Aorta (tissue), 5 donors: ENCODE results near the gene CMSS1. TPM values are rescaled to one million over a fixed set of nuclear protein-coding genes. Genes with fewer than 3 reads are reported as not detected.
A peak's percentile ranks its signal among the peaks of the same experiment; 100 is the strongest.

Experiments
- ATAC-seq: fragments of 200-7000 bp; cut with Tn5 transposase; one replicate; pipeline ENCODE4 v1.9.1; 2022; ENCODE audit warnings: moderate library complexity; ENCODE audit not compliant: low FRiP score
- DNase-seq, 2 donors: peaks; one replicate each; pipeline ENCODE4 v3.0.0-alpha.2; 2020
- H3K27ac ChIP-seq, 2 donors: one replicate each; pipeline ENCODE4 v1.5.1; 2013; ENCODE audit warnings: low read length in 2 of 2, mild to moderate bottlenecking in 2 of 2, moderate library complexity in 2 of 2, control low read depth in 1 of 2, inconsistent platforms in 1 of 2, low read depth in 1 of 2
- H3K27me3 ChIP-seq, 2 donors: one replicate each; pipeline ENCODE4 v1.6.1; 2013; ENCODE audit warnings: control low read depth in 1 of 2, low read length in 1 of 2, mild to moderate bottlenecking in 1 of 2, moderate library complexity in 1 of 2; ENCODE audit not compliant: insufficient read depth in 2 of 2, control insufficient read depth in 1 of 2
- H3K36me3 ChIP-seq, 2 donors: one replicate each; pipeline ENCODE4 v1.6.1; 2013; ENCODE audit warnings: control low read depth in 1 of 2, low read length in 1 of 2, mild to moderate bottlenecking in 1 of 2; ENCODE audit not compliant: insufficient read depth in 2 of 2, control insufficient read depth in 1 of 2
- H3K4me1 ChIP-seq, 2 donors: one replicate each; pipeline ENCODE4 v1.6.1; 2013; ENCODE audit warnings: low read length in 2 of 2, control low read depth in 1 of 2, mild to moderate bottlenecking in 1 of 2, moderate library complexity in 1 of 2; ENCODE audit not compliant: insufficient read depth in 2 of 2, control insufficient read depth in 1 of 2
- H3K4me3 ChIP-seq, 2 donors: one replicate each; pipeline ENCODE4 v1.5.1; 2013; ENCODE audit warnings: low read length in 2 of 2, control low read depth in 1 of 2, mild to moderate bottlenecking in 1 of 2
- H3K9me3 ChIP-seq: one replicate; pipeline ENCODE4 v1.6.1; 2013; ENCODE audit warnings: mild to moderate bottlenecking, low read length; ENCODE audit not compliant: control insufficient read depth
- WGBS, 2 donors: extraction: QIAGEN DNeasy Blood & Tissue Kit; methylation state at CpG; one replicate each; pipeline ENCODE4 v1.1.7; 2013; 5-methylcytosine and 5-hydroxymethylcytosine counted together
- intact Hi-C, 2 donors: fragments of 100-400 bp; cut with DNase I; formaldehyde crosslinking; loops; one replicate each; pipeline versions ENCODE4 v1.14.2 to v1.15.0; 2022
- polyA plus RNA-seq, 2 donors: library from polyadenylated mRNA; stranded (reverse); fragments of 200-250 nt; gene quantifications; one replicate each; pipeline ENCODE4 v1.2.3, GENCODE V29; 2013
- total RNA-seq, 2 donors: library from RNA; stranded (reverse); fragmentation: NEBNext Ultra II Directional; extraction: Animal tissue kit (Norgen Biotek cat#: 25700); gene quantifications; one replicate each; pipeline ENCODE4 v1.2.1, GENCODE V29; 2021
- donor health status: healthy with polysubstance abuse.
- donor health status: Bipolar disorder and iron deficiency.
- donor health status: DM: no; HTN: no; CAD: no.
- donor health status: DM: no; HTN: no; CAD: no.
- donor health status: DM: yes; HTN: yes; CAD: no.

CMSS1 gene
- total and polyA plus RNA-seq, 4 donors = 21.3 to 36.3 (median 33.3) TPM

- Histone ChIP-seq H3K4me3 (peak overlapping the region; percentile 98 to 100), H3K27me3 (no peaks in the 10 kb centered on the region), H3K27ac (peak overlapping the region; percentile 86 to 99), H3K9me3 (no peaks in the 10 kb centered on the region), H3K36me3 (peaks cover 0 to 2% of the 10 kb centered on the region in 2 donors), H3K4me1 (peaks cover 5 to 15% of the 10 kb centered on the region in 2 donors)
- DNase-seq (no peak), ATAC-seq (no peak)
- WGBS, 2 donors = 0 to 11% methylated on average over 1 of the region's 1 CpG
- intact Hi-C loops = loop anchor here (5.0 to 10.0 kb wide), 4 partner anchors 68 to 285 kb away; no protein-coding TSS in a partner anchor
Measured at GRCh38 chr3:99869621-99870020, 52.0 kb downstream of the CMSS1 start.

DNA sequence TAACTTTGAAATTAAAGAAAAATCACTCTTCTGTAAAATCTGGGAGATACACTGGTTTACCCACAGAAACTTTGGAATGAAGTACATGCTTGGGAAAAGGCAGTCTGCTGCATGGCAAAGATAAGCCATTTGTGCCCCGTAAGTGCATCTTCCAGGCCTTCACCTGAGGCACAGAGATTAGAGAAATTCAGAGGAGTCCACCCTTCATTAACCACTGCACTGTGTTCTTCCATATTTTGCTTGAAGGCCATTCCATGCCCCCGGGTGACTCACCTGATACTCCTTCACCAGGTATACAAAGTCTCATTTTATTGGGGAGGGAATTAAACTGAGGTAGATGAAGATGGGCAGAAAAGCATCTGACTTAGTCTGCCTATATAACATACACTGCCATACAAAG is 53.0 kb downstream of the CMSS1 start:
- intact Hi-C loops = loop anchor here in 1 of 2 donors (5.0 to 10.0 kb wide), 2 partner anchors 67 to 174 kb away; no protein-coding TSS in a partner anchor
- peaks cover 0 to 2% of the 10 kb centered on the region in 2 donors for H3K36me3 ChIP-seq
- WGBS, 2 donors = 2 to 8% methylated on average over 2 of the region's 2 CpGs
- ATAC-seq = no peak
- no peaks in the 10 kb centered on the region for H3K27me3 ChIP-seq
- no peak for DNase-seq
- H3K27ac ChIP-seq = peak overlapping the region; percentile 74 to 99
- peaks cover 5 to 14% of the 10 kb centered on the region in 2 donors for H3K4me1 ChIP-seq
- H3K4me3 ChIP-seq = peak overlapping the region; percentile 98 to 100
- no peaks in the 10 kb centered on the region for H3K9me3 ChIP-seq

DNA sequence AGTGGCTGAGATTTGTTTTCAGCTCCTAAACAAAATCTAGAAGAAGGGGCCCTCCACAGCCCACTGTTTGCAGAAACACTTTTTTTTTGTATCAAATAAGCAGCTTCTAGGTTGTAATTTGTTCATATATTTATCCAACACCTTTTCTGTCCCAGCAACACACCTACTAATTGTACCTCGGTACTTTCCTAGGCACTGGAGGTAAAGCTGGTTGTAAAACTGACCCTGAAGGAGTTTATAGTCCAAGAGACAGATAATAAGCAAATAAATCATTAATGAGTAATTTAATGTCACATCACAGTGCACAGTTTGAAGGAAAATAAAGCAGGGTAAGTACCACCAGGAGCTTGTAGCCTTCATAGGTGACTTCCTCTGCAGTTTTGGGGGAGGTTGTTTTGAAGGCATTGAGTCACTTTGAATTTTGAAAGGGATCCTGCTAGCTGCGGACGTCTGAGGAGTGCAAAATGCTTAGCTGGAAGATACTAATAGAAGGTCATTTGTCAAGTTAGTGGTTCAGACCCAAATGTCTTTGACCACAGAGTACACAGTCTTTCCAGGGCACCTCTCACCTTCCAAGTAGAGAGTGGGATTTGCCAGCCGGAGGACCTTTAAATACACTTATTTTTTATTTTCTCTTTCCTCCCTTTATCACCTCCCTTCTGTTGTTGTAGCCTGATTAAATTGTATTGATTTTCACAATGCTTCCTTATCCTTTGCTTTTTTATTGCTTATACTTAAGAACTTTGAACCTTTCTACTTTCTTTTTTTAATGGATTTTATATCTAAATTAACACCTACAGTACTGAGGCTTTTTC is 53.8 kb downstream of the CMSS1 start:
- H3K9me3 ChIP-seq = no peaks in the 10 kb centered on the region
- H3K4me1 ChIP-seq = peaks cover 5 to 13% of the 10 kb centered on the region in 2 donors
- H3K27me3 ChIP-seq = no peaks in the 10 kb centered on the region
- intact Hi-C loops = loop anchor here in 1 of 2 donors (5.0 to 10.0 kb wide), 2 partner anchors 66 to 173 kb away; no protein-coding TSS in a partner anchor
- WGBS, 2 donors = 4 to 7% methylated on average over 4 of the region's 4 CpGs
- ATAC-seq (no peak), DNase-seq (no peak)
- H3K4me3 ChIP-seq = peak overlapping the region; percentile 98 to 100
- H3K36me3 ChIP-seq = peaks cover 0 to 2% of the 10 kb centered on the region in 2 donors
- H3K27ac ChIP-seq = peak overlapping the region; percentile 85 to 99

DNA sequence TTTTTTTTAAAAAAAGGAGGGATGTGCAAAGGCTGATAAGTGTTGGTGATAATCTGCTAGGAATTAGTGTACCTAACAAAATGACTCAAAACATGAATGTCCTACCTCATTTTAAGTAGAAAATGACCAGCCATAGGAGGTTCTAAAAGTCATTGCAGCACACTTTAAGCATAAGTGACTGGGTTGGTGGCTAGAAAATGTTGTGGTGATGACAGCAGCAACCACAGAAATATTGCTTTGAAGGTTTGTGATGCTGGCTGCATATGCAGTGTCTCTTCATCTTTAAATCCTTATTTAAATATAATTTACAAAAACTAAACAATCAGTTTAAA is 55.2 kb downstream of the CMSS1 start:
- intact Hi-C loops = loop anchor here in 1 of 2 donors (5.0 to 10.0 kb wide), 2 partner anchors 64 to 172 kb away; no protein-coding TSS in a partner anchor
- H3K36me3 ChIP-seq = peaks cover 0 to 2% of the 10 kb centered on the region in 2 donors
- no peaks in the 10 kb centered on the region for H3K9me3 ChIP-seq
- H3K27ac ChIP-seq = peak overlapping the region; percentile 78 to 99
- no peak for DNase-seq
- no peaks in the 10 kb centered on the region for H3K27me3 ChIP-seq
- peaks cover 1 to 9% of the 10 kb centered on the region in 2 donors for H3K4me1 ChIP-seq
- ATAC-seq = no peak
- H3K4me3 ChIP-seq = peak overlapping the region; percentile 98 to 100

- no peaks in the 10 kb centered on the region for H3K36me3 ChIP-seq
- intact Hi-C loops = loop anchor here in 1 of 2 donors (5.0 to 10.0 kb wide), 2 partner anchors 64 to 171 kb away; no protein-coding TSS in a partner anchor
- H3K27me3 ChIP-seq = no peaks in the 10 kb centered on the region
- peak overlapping the region in 1 of 2 donors; percentile 99 for H3K27ac ChIP-seq
- peaks cover 1 to 6% of the 10 kb centered on the region in 2 donors for H3K4me1 ChIP-seq
- DNase-seq (no peak), ATAC-seq (no peak)
- H3K4me3 ChIP-seq = peak overlapping the region; percentile 98 to 100
- WGBS, 2 donors = 3 to 4% methylated on average over 2 of the region's 2 CpGs
- no peaks in the 10 kb centered on the region for H3K9me3 ChIP-seq
Measured at GRCh38 chr3:99873269-99874102, 55.8 kb downstream of the CMSS1 start.

GRCh38 chr3:99874237-99875002 is 56.8 kb downstream of the CMSS1 start:
- ATAC-seq = no peak
- Histone ChIP-seq H3K4me3 (peak overlapping the region; percentile 98 to 100), H3K27me3 (no peaks in the 10 kb centered on the region), H3K9me3 (no peaks in the 10 kb centered on the region), H3K36me3 (no peaks in the 10 kb centered on the region), H3K27ac (peak overlapping the region; percentile 64 to 99), H3K4me1 (peaks cover under 1 to 1% of the 10 kb centered on the region in 2 donors)
- intact Hi-C loops = loop anchor here (5.0 to 10.0 kb wide), 3 partner anchors 53 to 170 kb away; no protein-coding TSS in a partner anchor
- DNase-seq = no peak
- 6 to 7% methylated on average over 3 of the region's 3 CpGs for WGBS, 2 donors

DNA sequence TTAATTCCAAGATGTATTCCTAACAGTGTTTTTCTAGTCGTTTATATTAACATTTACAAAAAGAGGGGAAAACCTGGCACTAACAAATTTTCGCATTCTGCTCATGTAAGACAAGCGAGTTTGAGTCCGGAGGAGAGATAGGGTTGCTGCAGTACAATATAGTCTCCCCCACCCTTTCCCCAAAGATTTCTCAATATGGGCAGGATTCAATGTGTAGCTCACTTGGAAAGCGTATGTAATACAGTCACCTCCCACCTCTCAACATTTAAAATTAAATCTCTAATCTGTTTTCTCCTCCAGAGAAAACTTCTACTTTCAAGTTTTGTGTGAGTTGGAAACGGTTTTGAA is 57.9 kb downstream of the CMSS1 start:
- intact Hi-C loops = loop anchor here (5.0 to 10.0 kb wide), 2 partner anchors 52 to 169 kb away; no protein-coding TSS in a partner anchor
- H3K27ac ChIP-seq = peak overlapping the region; percentile 82 to 94
- H3K9me3 ChIP-seq = no peaks in the 10 kb centered on the region
- H3K4me1 ChIP-seq = no peaks in the 10 kb centered on the region
- ATAC-seq (peak; percentile 53), DNase-seq (no peak)
- no peaks in the 10 kb centered on the region for H3K36me3 ChIP-seq
- H3K27me3 ChIP-seq = no peaks in the 10 kb centered on the region
- H3K4me3 ChIP-seq = peak overlapping the region; percentile 68 to 94
- 0 to 1% methylated on average over 6 of the region's 6 CpGs for WGBS, 2 donors
